ENCODE results near the gene JUN. TPM values are rescaled to one million over a fixed set of nuclear protein-coding genes. Genes with fewer than 3 reads are reported as not detected.
A peak's percentile ranks its signal among the peaks of the same experiment; 100 is the strongest.

JUN gene
- total RNA-seq, 4 donors from 2014 or later, result 77.7 to 126 (median 111) TPM

- peak overlapping the region; percentile 91 to 96 (median 94) for H3K27ac ChIP-seq (replicated peaks in 1 of 4)
- intact Hi-C loops (cut with DNase I), result loop anchor here (10.0 kb wide), 2 partner anchors 332 to 482 kb away; partner anchors contain the start of gene FGGY
- no peaks in the 10 kb centered on the region for H3K27me3 ChIP-seq
- no peak overlapping the region for H3K4me3 ChIP-seq
- peaks cover 27 to 37% (median 34%) of the 10 kb centered on the region in 4 donors for H3K4me1 ChIP-seq
- H3K9me3 ChIP-seq, result no peaks in the 10 kb centered on the region
- TF ChIP-seq POLR2A (IDR thresholded peaks at IDR 0.05; ENCODE audit: low read depth), result no peak
- TF ChIP-seq EP300 (IDR thresholded peaks at IDR 0.05), result no peak
- TF ChIP-seq POLR2AphosphoS5 (IDR thresholded peaks at IDR 0.05), result no peak
- no peak for TF ChIP-seq CTCF (IDR thresholded peaks at IDR 0.05)
- WGBS, result 52% methylated on average over 4 of the region's 4 CpGs
- DNase-seq (ENCODE audit: extremely low spot score), result no peak
- no peaks in the 10 kb centered on the region for H3K36me3 ChIP-seq
Observed at GRCh38 chr1:58812926-58813325, 29.1 kb upstream of the JUN start.

- 64% methylated on average over 3 of the region's 3 CpGs for WGBS
- no peak overlapping the region for H3K4me3 ChIP-seq
- H3K27me3 ChIP-seq, result no peaks in the 10 kb centered on the region
- intact Hi-C loops (cut with DNase I), result loop anchor here (10.0 kb wide), 2 partner anchors 332 to 482 kb away; partner anchors contain the start of gene FGGY
- no peak for DNase-seq (ENCODE audit: extremely low spot score)
- H3K9me3 ChIP-seq, result no peaks in the 10 kb centered on the region
- H3K36me3 ChIP-seq, result no peaks in the 10 kb centered on the region
- peak overlapping the region in 2 of 4 donors; percentile 91 to 96 for H3K27ac ChIP-seq (replicated peaks in 1 of 4)
- TF ChIP-seq EP300 (IDR thresholded peaks at IDR 0.05) (no peak), POLR2A (IDR thresholded peaks at IDR 0.05; ENCODE audit: low read depth) (no peak), CTCF (IDR thresholded peaks at IDR 0.05) (no peak), POLR2AphosphoS5 (IDR thresholded peaks at IDR 0.05) (no peak)
- H3K4me1 ChIP-seq, result peaks cover 27 to 37% (median 34%) of the 10 kb centered on the region in 4 donors
Observed at GRCh38 chr1:58812468-58812867, 28.6 kb upstream of the JUN start.

GRCh38 chr1:58811303-58811702, 27.5 kb upstream of the JUN start:
- WGBS, result 64% methylated on average over 1 of the region's 2 CpGs
- no peak overlapping the region for H3K27ac ChIP-seq (replicated peaks in 1 of 4)
- no peaks in the 10 kb centered on the region for H3K9me3 ChIP-seq
- peaks cover 19 to 29% (median 26%) of the 10 kb centered on the region in 4 donors for H3K4me1 ChIP-seq
- no peaks in the 10 kb centered on the region for H3K36me3 ChIP-seq
- intact Hi-C loops (cut with DNase I), result loop anchor here (10.0 kb wide), 2 partner anchors 333 to 483 kb away; partner anchors contain the start of gene FGGY
- DNase-seq (ENCODE audit: extremely low spot score), result no peak
- no peak overlapping the region for H3K4me3 ChIP-seq
- TF ChIP-seq POLR2A (IDR thresholded peaks at IDR 0.05; ENCODE audit: low read depth), result no peak
- TF ChIP-seq CTCF (IDR thresholded peaks at IDR 0.05), result no peak
- TF ChIP-seq POLR2AphosphoS5 (IDR thresholded peaks at IDR 0.05), result no peak
- no peak for TF ChIP-seq EP300 (IDR thresholded peaks at IDR 0.05)
- no peaks in the 10 kb centered on the region for H3K27me3 ChIP-seq

- Histone ChIP-seq H3K27ac (replicated peaks in 1 of 4) (no peak overlapping the region), H3K4me1 (peaks cover 8 to 14% (median 13%) of the 10 kb centered on the region in 4 donors), H3K9me3 (no peaks in the 10 kb centered on the region), H3K36me3 (no peaks in the 10 kb centered on the region), H3K27me3 (no peaks in the 10 kb centered on the region), H3K4me3 (no peak overlapping the region)
- intact Hi-C loops (cut with DNase I), result loop anchor here (10.0 kb wide), 2 partner anchors 335 to 485 kb away; partner anchors contain the start of gene FGGY
- 78% methylated on average over 9 of the region's 9 CpGs for WGBS
- no peak for DNase-seq (ENCODE audit: extremely low spot score)
- TF ChIP-seq POLR2AphosphoS5 (IDR thresholded peaks at IDR 0.05), result no peak
- no peak for TF ChIP-seq CTCF (IDR thresholded peaks at IDR 0.05)
- no peak for TF ChIP-seq POLR2A (IDR thresholded peaks at IDR 0.05; ENCODE audit: low read depth)
- TF ChIP-seq EP300 (IDR thresholded peaks at IDR 0.05), result no peak
Observed at GRCh38 chr1:58809325-58810010, 25.6 kb upstream of the JUN start.

Data from esophagus muscularis mucosa (tissue), 4 donors.